Natural killer cell (primary cell): ENCODE measurements around the gene TCOF1. TPM values are rescaled to one million over a fixed set of nuclear protein-coding genes. Genes with fewer than 3 reads are reported as not detected.

Source experiments
- ATAC-seq, 3 donors: fragments of 150-1000 bp in 2 of 3; fragments of 200-7000 bp in 1 of 3; cut with Tn5 transposase; 1 replicate in 1 of 3; 2 replicates in 2 of 3; pipeline ENCODE4 v1.10.0; 2021; ENCODE audit warnings: mild to moderate bottlenecking in 2 of 3, moderate library complexity in 2 of 3
- DNase-seq, 2 donors: peaks; one replicate each; pipeline versions ENCODE4 v3.0.0 to v3.0.0-alpha.2; 2013 to 2021; ENCODE audit warnings: mixed read lengths in 1 of 2
- H3K27ac ChIP-seq: one replicate; pipeline ENCODE4 v1.5.1; 2013; ENCODE audit warnings: mild to moderate bottlenecking, low read length
- H3K27me3 ChIP-seq: one replicate; pipeline ENCODE4 v1.6.1; 2013; ENCODE audit warnings: low read length; ENCODE audit not compliant: control insufficient read depth, insufficient read depth
- H3K36me3 ChIP-seq: one replicate; pipeline ENCODE4 v1.6.1; 2013; ENCODE audit warnings: low read length; ENCODE audit not compliant: control insufficient read depth, insufficient read depth
- H3K4me1 ChIP-seq: one replicate; pipeline ENCODE4 v1.6.1; 2013; ENCODE audit warnings: low read length; ENCODE audit not compliant: control insufficient read depth, insufficient read depth
- H3K4me3 ChIP-seq: one replicate; pipeline ENCODE4 v1.5.1; 2013; ENCODE audit warnings: low read length
- H3K9me3 ChIP-seq: one replicate; pipeline ENCODE4 v1.6.1; 2013; ENCODE audit warnings: low read length; ENCODE audit not compliant: control insufficient read depth, insufficient read depth
- H3K27ac Mint-ChIP-seq, 2 donors: one replicate each; pipeline ENCODE4 v1.8.0; 2022; ENCODE audit warnings: mild to moderate bottlenecking in 2 of 2, mixed read lengths in 2 of 2, moderate library complexity in 1 of 2
- H3K27me3 Mint-ChIP-seq, 2 donors: one replicate each; pipeline ENCODE4 v1.8.0; 2022; ENCODE audit warnings: low read depth in 2 of 2, mixed read lengths in 2 of 2
- H3K36me3 Mint-ChIP-seq: one replicate; pipeline ENCODE4 v1.8.0; 2022; ENCODE audit warnings: mixed read lengths
- H3K4me1 Mint-ChIP-seq, 2 donors: one replicate each; pipeline ENCODE4 v1.8.0; 2022; ENCODE audit warnings: mixed read lengths in 2 of 2
- H3K4me3 Mint-ChIP-seq: one replicate; pipeline ENCODE4 v1.8.0; 2022; ENCODE audit warnings: mild to moderate bottlenecking, moderate library complexity, mixed read lengths
- H3K9me3 Mint-ChIP-seq, 2 donors: one replicate each; pipeline ENCODE4 v1.8.0; 2022; ENCODE audit warnings: mixed read lengths in 2 of 2
- CTCF ChIP-seq: fragments of 200-600 bp; IDR thresholded peaks from one replicate; pipeline ENCODE4 v1.8.0; 2022; ENCODE audit warnings: antibody characterized with exemption
- WGBS: methylation state at CpG from one replicate; pipeline ENCODE4 v1.1.7; 2013; ENCODE audit warnings: missing lambda C conversion rate; ENCODE audit not compliant: insufficient coverage; 5-methylcytosine and 5-hydroxymethylcytosine counted together
- intact Hi-C: fragments of 100-400 bp; cut with micrococcal nuclease; formaldehyde crosslinking; loops from one replicate; pipeline ENCODE4 v1.14.2; 2022
- total RNA-seq, 4 donors: library from RNA; stranded (reverse); fragments of 120-200 nt in 1 of 4; gene quantifications; one replicate each; pipeline versions ENCODE4 v1.2.3 to v1.2.4, GENCODE V29; 2013 to 2022

The TCOF1 gene
- total RNA-seq, 3 donors from 2014 or later (not counting 1 experiment from before 2014, with no cell fraction given): 51.5 to 62.6 (median 51.7) TPM

DNA sequence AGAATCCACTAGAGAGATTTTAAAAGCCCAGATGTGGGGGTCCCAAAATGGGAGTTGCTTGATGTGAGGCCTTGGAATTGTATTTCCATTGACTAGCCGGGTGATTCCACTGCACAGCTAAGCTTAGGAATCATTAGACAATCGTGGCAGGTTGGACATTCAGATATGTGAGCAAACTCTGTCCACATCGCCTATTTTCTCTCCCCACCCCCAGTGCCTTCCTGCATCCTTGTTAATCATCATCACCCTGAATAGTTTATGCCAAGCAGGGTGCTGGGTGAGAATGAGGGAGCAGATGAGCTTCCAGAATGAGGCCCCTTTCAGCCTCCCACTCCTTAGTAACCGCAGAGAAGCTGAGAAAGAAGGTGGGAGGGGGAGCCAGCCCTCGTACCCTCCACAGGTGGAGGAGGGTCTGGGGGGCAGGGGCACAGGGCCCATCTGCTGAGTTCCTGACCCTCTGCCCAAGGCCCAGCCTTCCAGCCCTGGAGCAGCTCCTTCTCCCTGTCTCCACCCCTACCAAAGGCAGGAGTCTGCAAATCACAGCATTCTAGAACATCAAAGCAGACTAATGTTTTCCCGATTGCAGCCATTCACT lies 7.7 kb upstream of the TCOF1 start:
- no peak overlapping the region for H3K4me3 ChIP-seq
- H3K4me1 ChIP-seq: peaks cover 9% of the 10 kb centered on the region
- H3K36me3 Mint-ChIP-seq: no peaks in the 10 kb centered on the region
- intact Hi-C loops: no loop called here
- H3K27me3 Mint-ChIP-seq: no peaks in the 10 kb centered on the region
- DNase-seq: no peak
- H3K9me3 Mint-ChIP-seq: no peaks in the 10 kb centered on the region
- peaks cover 8% of the 10 kb centered on the region in 2 donors for H3K4me1 Mint-ChIP-seq
- no peak for TF ChIP-seq CTCF
- WGBS: 95% methylated on average over 6 of the region's 6 CpGs
- no peak overlapping the region for H3K4me3 Mint-ChIP-seq
- no peak overlapping the region for H3K27ac ChIP-seq
- no peaks in the 10 kb centered on the region for H3K9me3 ChIP-seq
- no peak for ATAC-seq
- H3K36me3 ChIP-seq: no peaks in the 10 kb centered on the region
- H3K27me3 ChIP-seq: no peaks in the 10 kb centered on the region
- no peak overlapping the region for H3K27ac Mint-ChIP-seq

DNA sequence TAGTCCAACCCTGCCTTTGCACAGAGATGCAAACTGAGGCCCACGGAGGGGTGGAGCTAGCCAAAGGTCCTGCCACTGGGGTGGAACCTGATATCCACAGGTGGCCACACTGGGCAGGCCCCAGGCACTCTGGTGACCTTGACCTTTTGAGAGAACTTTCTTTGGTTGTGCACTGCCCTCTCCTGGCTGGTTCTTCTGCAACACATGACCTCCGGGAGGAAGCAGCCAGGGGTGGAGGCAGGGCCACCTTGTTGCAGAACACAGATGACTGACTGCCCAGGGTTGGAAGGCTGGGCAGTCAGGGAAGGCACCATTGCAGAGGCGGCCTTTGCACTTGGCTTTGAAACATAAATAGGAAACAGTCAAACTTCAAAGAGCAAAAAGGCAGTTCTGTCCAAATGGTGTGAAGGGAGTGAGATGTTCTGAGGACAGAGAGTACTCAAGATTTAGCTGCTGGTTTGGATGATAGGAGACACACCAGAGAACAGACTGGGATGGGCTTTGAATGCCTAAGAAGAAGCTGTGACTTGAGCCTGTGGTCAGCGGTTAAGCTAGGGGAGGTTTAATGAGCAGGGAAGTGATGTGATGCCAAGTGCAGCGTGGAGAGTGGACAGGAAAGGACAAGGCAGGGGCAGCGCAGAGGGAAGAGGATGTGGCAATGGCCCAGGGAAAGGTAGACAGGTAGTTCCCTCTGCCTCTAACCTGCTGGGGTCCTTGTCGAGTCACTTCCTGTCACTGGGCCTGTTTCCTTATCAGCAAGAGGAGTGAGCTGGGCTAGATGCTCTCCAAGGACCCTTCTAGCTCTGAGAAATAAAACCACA lies 6.8 kb upstream of the TCOF1 start:
- Histone ChIP-seq H3K4me3 (no peak overlapping the region), H3K9me3 (no peaks in the 10 kb centered on the region), H3K27me3 (no peaks in the 10 kb centered on the region), H3K4me1 (peaks cover 9% of the 10 kb centered on the region), H3K27ac (no peak overlapping the region), H3K36me3 (no peaks in the 10 kb centered on the region)
- no peak overlapping the region for H3K4me3 Mint-ChIP-seq
- intact Hi-C loops: no loop called here
- H3K27me3 Mint-ChIP-seq: peaks cover 0 to 3% of the 10 kb centered on the region in 2 donors
- WGBS: 30% methylated on average over 7 of the region's 7 CpGs
- H3K4me1 Mint-ChIP-seq: peaks cover 8% of the 10 kb centered on the region in 2 donors
- DNase-seq (peak in 1 of 2 donors; percentile 65), ATAC-seq (peak; percentile 68 to 92 (median 88))
- H3K36me3 Mint-ChIP-seq: no peaks in the 10 kb centered on the region
- peak overlapping the region; percentile 41 to 67 for H3K27ac Mint-ChIP-seq
- peak; percentile 12 for TF ChIP-seq CTCF
- no peaks in the 10 kb centered on the region for H3K9me3 Mint-ChIP-seq

DNA sequence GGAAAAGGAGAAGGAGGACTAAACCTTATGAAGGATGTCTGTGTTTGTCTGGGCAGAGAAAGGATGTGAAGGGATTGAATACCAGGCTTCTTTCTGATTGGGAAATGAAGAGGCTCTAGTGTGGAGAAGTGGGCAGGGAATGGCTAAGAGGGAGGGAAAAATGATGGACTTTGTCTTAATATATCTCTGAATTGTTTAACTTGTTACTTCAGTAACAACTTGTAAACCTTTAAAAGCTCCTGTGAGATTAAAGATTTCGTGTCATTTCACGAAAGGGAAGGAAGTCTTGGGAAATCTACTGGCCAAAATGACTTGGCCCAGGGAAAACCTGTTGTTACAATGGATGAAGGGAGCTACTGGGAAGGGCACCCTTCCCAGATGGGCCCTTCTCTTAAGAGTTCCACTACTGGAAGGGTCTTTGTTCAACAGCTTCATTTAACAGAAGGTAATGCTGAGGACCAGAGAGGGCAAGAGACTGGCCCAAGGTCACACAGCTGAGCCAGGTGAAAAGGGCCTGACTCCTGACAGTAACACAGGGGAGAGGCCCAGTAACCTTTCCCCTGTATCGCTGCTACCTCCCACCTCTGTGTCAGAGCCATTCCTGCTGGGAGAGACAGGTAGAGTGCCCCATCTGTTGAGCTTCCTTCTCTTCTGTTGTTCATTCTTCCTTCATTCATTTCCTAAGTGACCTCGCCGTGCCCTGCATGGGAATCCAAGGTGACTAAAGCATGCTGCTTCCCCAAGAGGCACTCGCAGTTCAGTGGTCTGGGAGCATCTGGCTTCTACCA lies 5.1 kb upstream of the TCOF1 start:
- WGBS: 79% methylated on average over 6 of the region's 6 CpGs
- peaks cover 0 to 3% of the 10 kb centered on the region in 2 donors for H3K27me3 Mint-ChIP-seq
- DNase-seq (no peak), ATAC-seq (no peak)
- H3K9me3 Mint-ChIP-seq: no peaks in the 10 kb centered on the region
- H3K4me1 Mint-ChIP-seq: peaks cover 14 to 18% of the 10 kb centered on the region in 2 donors
- H3K36me3 ChIP-seq: no peaks in the 10 kb centered on the region
- H3K27me3 ChIP-seq: no peaks in the 10 kb centered on the region
- no peak overlapping the region for H3K4me3 Mint-ChIP-seq
- no peak overlapping the region for H3K4me3 ChIP-seq
- no peak overlapping the region for H3K27ac Mint-ChIP-seq
- no peaks in the 10 kb centered on the region for H3K9me3 ChIP-seq
- intact Hi-C loops: no loop called here
- H3K27ac ChIP-seq: no peak overlapping the region
- TF ChIP-seq CTCF: no peak
- H3K36me3 Mint-ChIP-seq: no peaks in the 10 kb centered on the region
- peaks cover 17% of the 10 kb centered on the region for H3K4me1 ChIP-seq
